ENCODE data around the gene PDGFD. TPM values are rescaled to one million over a fixed set of nuclear protein-coding genes. Genes with fewer than 3 reads are reported as not detected.

The PDGFD gene
- total and polyA plus RNA-seq, 12 donors, result 6.0 to 17.5 (median 10.7) TPM

DNA sequence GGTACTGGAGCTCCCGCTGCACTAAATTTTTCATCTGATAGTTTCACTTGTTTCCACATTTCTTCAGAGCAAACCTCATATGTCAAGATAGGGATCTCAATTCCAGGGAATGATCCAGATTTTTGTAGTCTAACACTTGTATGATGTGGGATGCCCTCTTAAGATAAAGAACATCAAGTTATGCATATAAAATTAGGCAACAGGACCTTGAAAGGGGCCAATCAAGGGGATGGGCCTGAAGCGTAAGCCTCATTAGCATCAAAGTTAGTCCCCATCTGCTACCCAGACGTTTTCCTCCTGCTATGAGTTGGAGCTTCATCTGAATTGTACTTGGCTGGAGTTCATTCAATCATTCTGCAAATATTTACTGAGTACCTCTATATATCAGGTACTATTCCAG is 17.5 kb downstream of the PDGFD start:
- DNase-seq, result no peak
- Histone ChIP-seq H3K27ac (no peak overlapping the region), H3K36me3 (no peaks in the 10 kb centered on the region), H3K9me3 (peaks cover 0 to 6% (median 0%) of the 10 kb centered on the region in 11 donors), H3K4me1 (no peaks in the 10 kb centered on the region), H3K27me3 (no peaks in the 10 kb centered on the region), H3K4me3 (no peak overlapping the region)
- no peak for ATAC-seq
- intact Hi-C loops (cut with DNase I), result no loop called here
- TF ChIP-seq, protein P1, sequence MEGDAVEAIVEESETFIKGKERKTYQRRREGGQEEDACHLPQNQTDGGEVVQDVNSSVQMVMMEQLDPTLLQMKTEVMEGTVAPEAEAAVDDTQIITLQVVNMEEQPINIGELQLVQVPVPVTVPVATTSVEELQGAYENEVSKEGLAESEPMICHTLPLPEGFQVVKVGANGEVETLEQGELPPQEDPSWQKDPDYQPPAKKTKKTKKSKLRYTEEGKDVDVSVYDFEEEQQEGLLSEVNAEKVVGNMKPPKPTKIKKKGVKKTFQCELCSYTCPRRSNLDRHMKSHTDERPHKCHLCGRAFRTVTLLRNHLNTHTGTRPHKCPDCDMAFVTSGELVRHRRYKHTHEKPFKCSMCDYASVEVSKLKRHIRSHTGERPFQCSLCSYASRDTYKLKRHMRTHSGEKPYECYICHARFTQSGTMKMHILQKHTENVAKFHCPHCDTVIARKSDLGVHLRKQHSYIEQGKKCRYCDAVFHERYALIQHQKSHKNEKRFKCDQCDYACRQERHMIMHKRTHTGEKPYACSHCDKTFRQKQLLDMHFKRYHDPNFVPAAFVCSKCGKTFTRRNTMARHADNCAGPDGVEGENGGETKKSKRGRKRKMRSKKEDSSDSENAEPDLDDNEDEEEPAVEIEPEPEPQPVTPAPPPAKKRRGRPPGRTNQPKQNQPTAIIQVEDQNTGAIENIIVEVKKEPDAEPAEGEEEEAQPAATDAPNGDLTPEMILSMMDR (IDR thresholded peaks at IDR 0.05), result no peak
- 79 to 83% methylated on average over 3 of the region's 3 CpGs for WGBS, 2 donors

DNA sequence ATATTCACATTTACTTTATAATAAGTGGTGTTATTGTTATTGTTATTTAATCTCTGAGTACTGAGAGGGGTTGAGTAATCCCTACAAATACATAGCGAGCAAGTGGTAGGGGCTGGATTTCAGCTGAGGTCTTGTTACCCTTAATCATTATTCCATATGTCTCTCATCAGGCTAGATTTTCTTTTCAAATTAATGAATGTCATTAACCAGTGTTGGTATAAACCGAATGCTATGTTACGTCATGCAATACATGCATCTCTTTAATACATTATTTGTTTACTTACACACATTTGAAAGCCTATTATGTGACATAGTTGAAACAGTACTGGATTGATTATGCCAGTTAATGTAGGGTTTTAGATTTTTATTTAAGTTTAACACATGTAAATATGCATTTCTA is 18.9 kb downstream of the PDGFD start:
- no peaks in the 10 kb centered on the region for H3K27me3 ChIP-seq
- 90 to 99% methylated on average over 3 of the region's 3 CpGs for WGBS, 2 donors
- TF ChIP-seq, protein P1 (IDR thresholded peaks at IDR 0.05), result no peak
- H3K4me1 ChIP-seq, result no peaks in the 10 kb centered on the region
- H3K4me3 ChIP-seq, result no peak overlapping the region
- no peaks in the 10 kb centered on the region for H3K36me3 ChIP-seq
- intact Hi-C loops (cut with DNase I), result no loop called here
- no peak for ATAC-seq
- no peak overlapping the region for H3K27ac ChIP-seq
- no peak for DNase-seq
- H3K9me3 ChIP-seq, result no peaks in the 10 kb centered on the region

DNA sequence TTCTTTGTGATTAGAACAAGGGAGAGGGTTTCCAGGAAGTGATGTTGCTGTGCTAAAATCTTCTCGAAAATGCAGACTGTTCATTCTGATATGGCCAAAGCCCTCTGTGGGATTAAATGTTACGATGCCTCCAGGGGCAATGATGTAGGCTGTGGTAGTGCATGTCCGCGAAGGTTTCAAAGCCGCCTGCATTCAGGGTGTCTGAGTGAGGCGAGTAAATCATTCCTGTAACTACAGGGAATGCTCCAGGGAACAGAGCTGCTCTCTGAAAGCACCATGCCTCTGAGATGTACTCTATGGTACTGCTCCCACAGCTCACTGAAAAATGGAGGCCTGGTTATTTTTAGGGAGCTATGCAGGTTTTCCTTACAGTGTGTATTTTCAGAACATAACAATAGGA is 21.2 kb downstream of the PDGFD start:
- H3K9me3 ChIP-seq, result no peaks in the 10 kb centered on the region
- no peak overlapping the region for H3K4me3 ChIP-seq
- no peaks in the 10 kb centered on the region for H3K4me1 ChIP-seq
- TF ChIP-seq, protein P1 (IDR thresholded peaks at IDR 0.05), result no peak
- H3K27ac ChIP-seq, result no peak overlapping the region
- no peaks in the 10 kb centered on the region for H3K36me3 ChIP-seq
- intact Hi-C loops (cut with DNase I), result no loop called here
- DNase-seq (no peak), ATAC-seq (no peak)
- H3K27me3 ChIP-seq, result no peaks in the 10 kb centered on the region
- 85 to 92% methylated on average over 6 of the region's 6 CpGs for WGBS, 2 donors

DNA sequence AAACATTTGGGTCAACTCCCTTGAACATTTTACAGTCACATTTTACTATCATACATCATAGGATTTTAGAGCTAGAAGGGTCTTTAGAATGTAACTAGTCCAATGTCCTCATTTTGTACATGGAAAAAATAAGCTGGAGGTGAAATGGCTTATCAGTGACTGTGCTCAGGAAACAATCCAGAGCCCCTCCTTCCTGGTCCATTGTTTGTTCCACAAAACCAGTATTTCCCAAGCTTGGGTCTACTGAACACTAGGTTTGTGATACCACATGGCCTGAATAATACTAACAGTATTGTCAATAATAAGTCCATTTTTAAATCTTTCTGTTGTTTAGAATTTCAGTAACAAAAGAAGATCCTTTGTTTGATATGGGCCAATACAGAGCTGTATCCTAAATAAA is 27.1 kb downstream of the PDGFD start:
- intact Hi-C loops (cut with DNase I), result no loop called here
- ATAC-seq (no peak), DNase-seq (no peak)
- Histone ChIP-seq H3K9me3 (peaks cover 0 to 7% (median 0%) of the 10 kb centered on the region in 11 donors), H3K27me3 (no peaks in the 10 kb centered on the region), H3K4me1 (peaks cover 0 to 12% (median 0%) of the 10 kb centered on the region in 9 donors), H3K4me3 (no peak overlapping the region), H3K36me3 (no peaks in the 10 kb centered on the region), H3K27ac (no peak overlapping the region)
- TF ChIP-seq, protein P1 (IDR thresholded peaks at IDR 0.05), result no peak

Data from heart right ventricle (tissue), 16 donors.